AG10803 (cell line): ENCODE data around the gene TRPC3.

ENCODE experiments used
- DNase-seq: peaks from one replicate; pipeline ENCODE4 v3.0.0; 2010; ENCODE audit warnings: low read depth
- H3K4me3 ChIP-seq: 2 replicates; pipeline ENCODE4 v1.5.1; 2011; ENCODE audit warnings: mild to moderate bottlenecking, low read length, control low read depth
- TF ChIP-seq, protein P1 (sequence below): conservative IDR thresholded peaks from 2 replicates; pipeline ENCODE4 v1.5.1; 2011; ENCODE audit warnings: mild to moderate bottlenecking, low read length, control low read depth, inconsistent platforms

Gene TRPC3

DNA sequence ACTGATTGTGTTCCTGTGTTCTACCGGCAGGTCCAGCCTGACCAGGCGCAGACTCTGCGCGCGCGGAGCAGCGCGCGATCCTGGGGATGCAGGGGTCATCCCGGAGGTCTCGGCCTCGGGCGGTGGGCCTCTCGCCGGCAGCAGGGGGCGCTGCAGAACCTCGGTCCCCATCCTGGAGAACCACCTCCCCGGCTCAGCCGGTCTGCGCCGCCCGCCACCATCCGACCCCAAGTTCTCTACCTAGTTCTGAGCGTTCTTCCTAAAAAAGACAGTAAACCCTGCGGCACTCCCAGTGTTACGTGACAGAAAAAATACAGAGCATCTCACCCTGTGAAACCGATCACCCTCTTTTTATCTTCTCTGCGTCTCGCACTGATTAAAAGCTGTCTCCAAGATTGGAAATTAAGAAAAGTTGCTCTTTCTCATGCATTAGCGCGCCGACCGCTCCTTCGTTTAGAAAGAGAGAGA is 1.6 kb downstream of the TRPC3 start:
- H3K4me3 ChIP-seq: peak overlapping the region; percentile 58
- DNase-seq: peak; percentile 60
- TF ChIP-seq, protein P1, sequence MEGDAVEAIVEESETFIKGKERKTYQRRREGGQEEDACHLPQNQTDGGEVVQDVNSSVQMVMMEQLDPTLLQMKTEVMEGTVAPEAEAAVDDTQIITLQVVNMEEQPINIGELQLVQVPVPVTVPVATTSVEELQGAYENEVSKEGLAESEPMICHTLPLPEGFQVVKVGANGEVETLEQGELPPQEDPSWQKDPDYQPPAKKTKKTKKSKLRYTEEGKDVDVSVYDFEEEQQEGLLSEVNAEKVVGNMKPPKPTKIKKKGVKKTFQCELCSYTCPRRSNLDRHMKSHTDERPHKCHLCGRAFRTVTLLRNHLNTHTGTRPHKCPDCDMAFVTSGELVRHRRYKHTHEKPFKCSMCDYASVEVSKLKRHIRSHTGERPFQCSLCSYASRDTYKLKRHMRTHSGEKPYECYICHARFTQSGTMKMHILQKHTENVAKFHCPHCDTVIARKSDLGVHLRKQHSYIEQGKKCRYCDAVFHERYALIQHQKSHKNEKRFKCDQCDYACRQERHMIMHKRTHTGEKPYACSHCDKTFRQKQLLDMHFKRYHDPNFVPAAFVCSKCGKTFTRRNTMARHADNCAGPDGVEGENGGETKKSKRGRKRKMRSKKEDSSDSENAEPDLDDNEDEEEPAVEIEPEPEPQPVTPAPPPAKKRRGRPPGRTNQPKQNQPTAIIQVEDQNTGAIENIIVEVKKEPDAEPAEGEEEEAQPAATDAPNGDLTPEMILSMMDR: peak; percentile 68

DNA sequence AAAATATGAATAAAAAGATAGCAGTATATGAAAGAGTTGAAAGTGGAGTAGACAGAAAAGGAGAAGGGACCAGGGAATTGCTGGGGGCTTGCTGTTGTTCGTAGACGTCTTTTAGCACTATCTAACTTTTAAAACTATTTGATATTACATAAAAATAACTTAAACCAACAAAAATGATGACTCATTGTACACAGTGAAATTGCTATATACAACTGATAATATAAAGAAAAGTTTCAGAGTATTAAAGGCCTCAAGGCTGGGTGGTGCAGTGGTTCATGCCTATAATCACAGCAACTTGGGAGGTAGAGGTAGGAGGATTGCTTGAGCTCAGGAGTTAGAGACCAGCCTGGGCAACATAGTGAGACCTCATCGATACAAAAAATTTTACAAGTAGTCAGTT is 5.2 kb downstream of the TRPC3 start:
- TF ChIP-seq, protein P1: no peak
- H3K4me3 ChIP-seq: no peak overlapping the region
- no peak for DNase-seq

DNA sequence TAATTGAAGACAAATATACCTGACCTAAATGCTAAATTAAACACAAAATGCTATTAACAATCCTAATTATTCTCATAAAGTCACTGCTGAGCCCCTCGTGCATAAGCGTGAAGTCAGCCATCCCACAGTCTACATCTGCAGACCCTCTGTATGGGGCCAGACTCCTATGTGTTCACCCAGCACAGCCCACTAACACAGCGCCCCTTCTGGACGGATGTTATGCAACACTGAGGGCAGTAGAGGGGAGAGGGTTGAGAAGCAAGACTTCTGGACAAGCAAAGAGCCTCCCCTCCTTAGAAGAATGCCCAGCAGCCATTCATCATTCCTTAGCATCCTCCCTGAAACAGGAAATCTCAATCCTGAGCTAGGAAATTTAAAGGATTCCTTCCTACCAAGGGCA is 7.9 kb downstream of the TRPC3 start:
- TF ChIP-seq, protein P1: peak; percentile 21; the same call in 1 of the 2 replicates
- no peak for DNase-seq
- no peak overlapping the region for H3K4me3 ChIP-seq

DNA sequence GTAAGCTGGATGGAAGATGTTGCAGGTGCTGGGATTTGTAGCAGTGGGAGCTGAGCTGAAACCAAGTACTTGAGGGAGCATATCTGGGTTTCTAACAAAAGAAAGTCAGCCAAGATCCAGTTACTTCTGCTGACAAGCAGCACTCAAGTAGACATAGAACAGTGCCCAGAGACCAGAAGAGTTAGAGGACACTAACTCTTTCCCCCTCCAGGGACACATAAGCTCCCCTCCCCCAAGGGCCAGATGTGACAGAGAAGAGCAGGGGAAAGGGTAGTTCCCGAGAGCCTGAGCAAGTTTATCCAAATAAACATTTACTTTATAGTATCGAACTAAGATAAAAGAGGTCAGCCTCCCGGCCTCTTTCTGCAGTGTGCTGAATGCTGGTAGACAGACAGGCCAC is 12.2 kb downstream of the TRPC3 start:
- no peak overlapping the region for H3K4me3 ChIP-seq
- DNase-seq: no peak
- TF ChIP-seq, protein P1: no peak

DNA sequence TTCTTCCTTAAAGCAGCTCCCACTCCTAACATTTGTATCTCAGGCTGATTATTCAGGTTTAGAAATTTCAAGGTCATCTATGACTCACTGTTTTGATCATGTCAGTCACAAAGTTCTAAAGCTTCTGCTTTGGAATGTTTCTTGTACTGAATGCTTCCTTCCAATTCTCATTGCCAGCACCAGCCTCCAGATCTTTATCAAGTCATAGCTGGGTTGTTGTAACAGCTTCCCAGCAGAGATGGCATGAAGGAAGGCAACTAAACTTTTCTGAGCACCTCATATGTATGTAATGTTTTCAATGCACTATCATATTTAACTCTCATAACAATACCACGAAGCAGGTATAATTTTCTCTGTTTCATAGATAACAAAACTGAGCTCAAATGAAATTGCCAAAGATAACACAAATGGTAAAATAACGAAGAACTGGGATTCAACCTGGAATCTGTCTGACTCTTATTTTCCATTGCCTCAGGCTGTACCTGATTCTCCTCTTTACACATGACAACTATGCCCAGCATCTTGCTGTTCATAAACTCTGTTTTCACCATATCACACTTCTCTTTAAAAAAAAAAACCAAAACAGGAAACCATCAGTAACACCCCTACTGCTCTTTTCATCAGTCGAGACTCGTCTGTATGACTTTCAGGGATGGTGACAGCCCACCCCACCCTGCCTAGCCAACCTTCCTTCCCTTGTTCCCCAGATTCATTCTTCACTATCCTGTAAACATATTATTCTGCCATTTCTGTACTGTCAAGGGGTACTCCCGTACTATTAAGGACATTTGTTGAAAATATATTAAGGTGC is 13.4 kb downstream of the TRPC3 start:
- TF ChIP-seq, protein P1: no peak
- no peak overlapping the region for H3K4me3 ChIP-seq
- DNase-seq: no peak

DNA sequence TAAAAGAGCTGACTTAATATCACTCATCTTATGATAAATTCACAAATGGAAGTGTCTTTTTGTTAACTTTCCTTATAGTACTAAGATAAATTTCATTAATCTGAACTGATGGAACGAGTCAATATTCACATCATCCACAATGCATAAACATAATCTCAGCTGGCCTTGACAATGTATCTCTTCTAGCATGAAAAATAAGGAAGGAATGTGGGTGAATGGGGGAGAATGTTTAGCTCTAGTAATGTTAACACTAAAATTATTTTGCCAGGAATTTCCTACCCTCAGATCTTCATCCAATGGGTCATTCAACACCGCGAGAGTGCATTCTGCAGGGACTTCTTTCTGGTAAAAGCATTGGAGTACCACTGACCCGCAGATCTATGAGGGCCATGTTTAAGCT is 15.8 kb downstream of the TRPC3 start:
- TF ChIP-seq, protein P1: no peak

DNA sequence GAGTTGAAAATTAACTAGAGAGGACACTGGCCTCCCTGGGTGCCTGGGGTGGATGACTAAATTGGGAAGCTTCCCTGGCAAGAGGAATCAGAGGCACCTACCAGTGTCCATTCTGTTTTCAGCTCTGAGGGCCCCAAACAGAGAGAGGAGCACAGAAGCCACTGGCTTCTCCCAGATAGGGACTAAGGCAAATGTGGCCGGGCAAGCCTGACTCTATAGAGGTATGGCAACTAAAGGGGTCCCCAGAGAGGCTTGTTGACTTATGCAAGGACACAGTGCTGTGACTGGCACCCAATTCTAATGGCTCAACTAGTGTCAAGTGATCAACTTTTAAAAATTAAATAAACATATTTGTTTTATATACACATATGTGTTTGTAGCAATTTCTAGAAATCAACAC is 17.2 kb downstream of the TRPC3 start:
- TF ChIP-seq, protein P1: no peak
- no peak for DNase-seq

More for the DNA sequence above, 15.8 kb downstream of the TRPC3 start:
- no peak for DNase-seq
- no peak overlapping the region for H3K4me3 ChIP-seq

More for the DNA sequence above, 17.2 kb downstream of the TRPC3 start:
- H3K4me3 ChIP-seq: no peak overlapping the region
